H9 (cell line): ENCODE results near the gene PHLDA1. TPM values are rescaled to one million over a fixed set of nuclear protein-coding genes. Genes with fewer than 3 reads are reported as not detected.

Source experiments
- DNase-seq: peaks from one replicate; pipeline ENCODE4 v3.0.0-alpha.2; 2017
- H2AFZ ChIP-seq: one replicate; pipeline ENCODE4 v1.6.1; 2013; ENCODE audit warnings: mild to moderate bottlenecking, low read length, control low read depth, moderate library complexity
- H2AK5ac ChIP-seq: 2 replicates; pipeline ENCODE4 v1.6.1; 2013; ENCODE audit warnings: low read length, control low read depth, mixed read lengths; ENCODE audit not compliant: insufficient read length
- H2BK120ac ChIP-seq: one replicate; pipeline ENCODE4 v1.6.1; 2013; ENCODE audit warnings: low read depth, mild to moderate bottlenecking, low read length, control low read depth, inconsistent platforms; ENCODE audit not compliant: poor library complexity, severe bottlenecking
- H2BK12ac ChIP-seq: 2 replicates; pipeline ENCODE4 v1.6.1; 2013; ENCODE audit warnings: low read length, control low read depth, mixed read lengths, low read depth; ENCODE audit not compliant: insufficient read length
- H2BK15ac ChIP-seq: 2 replicates; pipeline ENCODE4 v1.6.1; 2013; ENCODE audit warnings: low read depth, low read length, control low read depth
- H2BK20ac ChIP-seq: one replicate; pipeline ENCODE4 v1.6.1; 2013; ENCODE audit warnings: low read depth, mild to moderate bottlenecking, low read length, control low read depth, inconsistent platforms; ENCODE audit not compliant: poor library complexity, severe bottlenecking
- H2BK5ac ChIP-seq: 2 replicates; pipeline ENCODE4 v1.6.1; 2013; ENCODE audit warnings: low read length, control low read depth, mixed read lengths; ENCODE audit not compliant: insufficient read length
- H3K14ac ChIP-seq: 2 replicates; pipeline ENCODE4 v1.6.1; 2013; ENCODE audit warnings: low read length, control low read depth; ENCODE audit not compliant: insufficient read depth
- H3K18ac ChIP-seq: 2 replicates; pipeline ENCODE4 v1.6.1; 2013; ENCODE audit warnings: low read depth, mild to moderate bottlenecking, mixed read lengths, low read length, control low read depth; ENCODE audit not compliant: insufficient read length
- H3K23ac ChIP-seq: 2 replicates; pipeline ENCODE4 v1.6.1; 2013; ENCODE audit warnings: low read length, control low read depth, mixed read lengths, low read depth; ENCODE audit not compliant: insufficient read length
- H3K23me2 ChIP-seq: 2 replicates; pipeline ENCODE4 v1.6.1; 2013; ENCODE audit warnings: low read depth, mild to moderate bottlenecking, mixed read lengths, low read length, control low read depth; ENCODE audit not compliant: insufficient read length, poor library complexity, severe bottlenecking
- H3K27ac ChIP-seq: 2 replicates; pipeline ENCODE4 v1.5.1; 2013; ENCODE audit warnings: low read length, control low read depth, mixed read lengths, low read depth; ENCODE audit not compliant: insufficient read length
- H3K27me3 ChIP-seq: 2 replicates; pipeline ENCODE4 v1.6.1; 2013; ENCODE audit warnings: low read length, control low read depth, inconsistent platforms; ENCODE audit not compliant: insufficient read depth
- H3K4ac ChIP-seq: 2 replicates; pipeline ENCODE4 v1.6.1; 2013; ENCODE audit warnings: low read depth, mild to moderate bottlenecking, control low read depth, inconsistent platforms, low read length, moderate library complexity
- H3K4me1 ChIP-seq: 2 replicates; pipeline ENCODE4 v1.6.1; 2013; ENCODE audit warnings: low read length, control low read depth, inconsistent platforms; ENCODE audit not compliant: insufficient read depth
- H3K4me2 ChIP-seq: 2 replicates; pipeline ENCODE4 v1.6.1; 2013; ENCODE audit warnings: low read length, control low read depth, mixed read lengths; ENCODE audit not compliant: insufficient read length, insufficient read depth
- H3K56ac ChIP-seq: 2 replicates; pipeline ENCODE4 v1.6.1; 2013; ENCODE audit warnings: low read depth, mild to moderate bottlenecking, mixed read lengths, low read length, control low read depth; ENCODE audit not compliant: insufficient read length
- H3K79me1 ChIP-seq: 2 replicates; pipeline ENCODE4 v1.6.1; 2013; ENCODE audit warnings: low read depth, mild to moderate bottlenecking, moderate library complexity, low read length, control low read depth, inconsistent platforms; ENCODE audit not compliant: insufficient read depth, poor library complexity, severe bottlenecking
- H3K79me2 ChIP-seq: 2 replicates; pipeline ENCODE4 v1.6.1; 2013; ENCODE audit warnings: low read length, control low read depth, inconsistent platforms; ENCODE audit not compliant: insufficient read depth
- H3K9ac ChIP-seq: 2 replicates; pipeline ENCODE4 v1.6.1; 2013; ENCODE audit warnings: low read length, control low read depth, mixed read lengths; ENCODE audit not compliant: insufficient read length; ENCODE audit errors: extremely low read depth
- H3K9me3 ChIP-seq: one replicate; pipeline ENCODE4 v1.6.1; 2013; ENCODE audit warnings: low read depth, low read length, inconsistent platforms; ENCODE audit not compliant: control insufficient read depth
- H3T11ph ChIP-seq: one replicate; pipeline ENCODE4 v1.6.1; 2013; ENCODE audit warnings: mild to moderate bottlenecking, low read length, control low read depth, inconsistent platforms
- H4K20me1 ChIP-seq: one replicate; pipeline ENCODE4 v1.6.1; 2013; ENCODE audit not compliant: control insufficient read depth, insufficient read length, insufficient read depth
- H4K5ac ChIP-seq: 2 replicates; pipeline ENCODE4 v1.6.1; 2013; ENCODE audit warnings: low read depth, mild to moderate bottlenecking, mixed read lengths, low read length, control low read depth; ENCODE audit not compliant: insufficient read length
- H4K8ac ChIP-seq: replicated peaks from 2 replicates; pipeline ENCODE4 v1.6.1; 2013; ENCODE audit warnings: low read length, control low read depth, mixed read lengths, low read depth; ENCODE audit not compliant: insufficient read length
- H4K91ac ChIP-seq: 2 replicates; pipeline ENCODE4 v1.6.1; 2013; ENCODE audit warnings: low read depth, mild to moderate bottlenecking, moderate library complexity, mixed read lengths, low read length, control low read depth; ENCODE audit not compliant: insufficient read length
- H3K27ac Mint-ChIP-seq, 3 experiments: 2 replicates in 2 of 3; 3 replicates in 1 of 3; pipeline ENCODE4 v1.8.0; 2020 to 2021; ENCODE audit warnings: mixed read lengths in 3 of 3, mild to moderate bottlenecking in 1 of 3, moderate library complexity in 1 of 3
- H3K27me3 Mint-ChIP-seq: 2 replicates; pipeline ENCODE4 v1.8.0; 2021; ENCODE audit warnings: low read depth, mild to moderate bottlenecking, moderate library complexity, mixed read lengths
- H3K36me3 Mint-ChIP-seq, 3 experiments: 2 replicates in 2 of 3; 3 replicates in 1 of 3; pipeline ENCODE4 v1.8.0; 2020 to 2021; ENCODE audit warnings: low read depth in 3 of 3, mixed read lengths in 3 of 3; ENCODE audit not compliant: insufficient read depth in 1 of 3
- H3K4me1 Mint-ChIP-seq, 2 experiments: 2 replicates each; pipeline ENCODE4 v1.8.0; 2020; ENCODE audit warnings: mixed read lengths in 2 of 2
- H3K4me3 Mint-ChIP-seq, 2 experiments: 2 replicates in 1 of 2; 3 replicates in 1 of 2; pipeline ENCODE4 v1.8.0; 2020 to 2021; ENCODE audit warnings: mild to moderate bottlenecking in 2 of 2, mixed read lengths in 2 of 2, moderate library complexity in 1 of 2
- H3K9me3 Mint-ChIP-seq, 2 experiments: 2 replicates in 1 of 2; 3 replicates in 1 of 2; pipeline ENCODE4 v1.8.0; 2020; ENCODE audit warnings: mild to moderate bottlenecking in 2 of 2, mixed read lengths in 2 of 2, moderate library complexity in 1 of 2
- WGBS: extraction: QIAGEN DNeasy Blood & Tissue Kit; methylation state at CpG from one replicate; pipeline ENCODE4 v1.1.7; 2013; ENCODE audit warnings: missing lambda C conversion rate, low lambda C conversion rate, mixed read lengths; ENCODE audit not compliant: insufficient read length; ENCODE audit errors: extremely low coverage; 5-methylcytosine and 5-hydroxymethylcytosine counted together
- total RNA-seq: library from RNA; stranded (reverse); gene quantifications from 2 replicates; pipeline ENCODE4 v1.2.1, GENCODE V29; 2021
- TF ChIP-seq, protein P1 (sequence below): fragments of 200-600 bp; sonication (generic); conservative IDR thresholded peaks from 3 replicates; pipeline ENCODE4 v1.8.0; 2021; ENCODE audit warnings: antibody characterized with exemption, mild to moderate bottlenecking

The PHLDA1 gene
- total RNA-seq, 1 experiment from 2014 or later: 106 TPM

DNA sequence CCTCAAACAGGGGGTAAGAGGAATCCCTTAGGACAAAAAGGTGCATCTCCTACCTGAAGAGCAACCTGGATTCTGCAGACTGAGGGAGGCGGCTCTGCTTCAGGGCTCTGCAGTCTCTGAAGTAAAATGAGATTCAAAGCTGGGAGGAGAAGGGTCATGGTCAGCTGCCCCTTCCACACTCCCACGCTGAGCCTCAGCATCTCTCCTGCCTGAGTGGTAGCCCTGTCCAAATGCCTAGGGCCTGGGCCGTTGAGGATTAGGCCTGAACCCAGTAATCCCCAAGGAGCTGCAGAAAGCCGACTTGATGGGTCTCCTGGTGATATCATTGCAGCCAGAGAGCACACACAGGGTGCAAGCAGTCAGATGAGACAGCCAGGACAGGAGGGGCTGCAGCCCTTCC, 18.9 kb downstream of the PHLDA1 start:
- Histone ChIP-seq H3K9me3 (no peaks in the 10 kb centered on the region), H3T11ph (no peak overlapping the region), H2AK5ac (no peak overlapping the region), H3K23ac (no peak overlapping the region), H3K27me3 (no peaks in the 10 kb centered on the region), H4K5ac (no peak overlapping the region), H2BK15ac (no peak overlapping the region), H3K18ac (no peak overlapping the region), H2BK12ac (no peak overlapping the region), H2BK5ac (no peak overlapping the region), H3K4ac (no peak overlapping the region), H3K14ac (no peak overlapping the region), H2AFZ (no peak overlapping the region), H2BK20ac (no peak overlapping the region), H3K79me1 (no peaks in the 10 kb centered on the region), H3K27ac (no peak overlapping the region), H3K56ac (no peak overlapping the region), H4K20me1 (no peaks in the 10 kb centered on the region), H3K9ac (no peak overlapping the region), H3K4me2 (no peak overlapping the region), H4K91ac (no peak overlapping the region), H3K23me2 (no peaks in the 10 kb centered on the region), H4K8ac (no peak overlapping the region), H3K4me1 (peaks cover 2% of the 10 kb centered on the region; the same call in 1 of the 2 replicates), H3K79me2 (no peaks in the 10 kb centered on the region), H2BK120ac (no peak overlapping the region)
- no peaks in the 10 kb centered on the region for H3K9me3 Mint-ChIP-seq
- DNase-seq: no peak
- no peaks in the 10 kb centered on the region for H3K36me3 Mint-ChIP-seq
- TF ChIP-seq, protein P1, sequence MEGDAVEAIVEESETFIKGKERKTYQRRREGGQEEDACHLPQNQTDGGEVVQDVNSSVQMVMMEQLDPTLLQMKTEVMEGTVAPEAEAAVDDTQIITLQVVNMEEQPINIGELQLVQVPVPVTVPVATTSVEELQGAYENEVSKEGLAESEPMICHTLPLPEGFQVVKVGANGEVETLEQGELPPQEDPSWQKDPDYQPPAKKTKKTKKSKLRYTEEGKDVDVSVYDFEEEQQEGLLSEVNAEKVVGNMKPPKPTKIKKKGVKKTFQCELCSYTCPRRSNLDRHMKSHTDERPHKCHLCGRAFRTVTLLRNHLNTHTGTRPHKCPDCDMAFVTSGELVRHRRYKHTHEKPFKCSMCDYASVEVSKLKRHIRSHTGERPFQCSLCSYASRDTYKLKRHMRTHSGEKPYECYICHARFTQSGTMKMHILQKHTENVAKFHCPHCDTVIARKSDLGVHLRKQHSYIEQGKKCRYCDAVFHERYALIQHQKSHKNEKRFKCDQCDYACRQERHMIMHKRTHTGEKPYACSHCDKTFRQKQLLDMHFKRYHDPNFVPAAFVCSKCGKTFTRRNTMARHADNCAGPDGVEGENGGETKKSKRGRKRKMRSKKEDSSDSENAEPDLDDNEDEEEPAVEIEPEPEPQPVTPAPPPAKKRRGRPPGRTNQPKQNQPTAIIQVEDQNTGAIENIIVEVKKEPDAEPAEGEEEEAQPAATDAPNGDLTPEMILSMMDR: no peak
- no peak overlapping the region for H3K4me3 Mint-ChIP-seq
- peaks cover 2% of the 10 kb centered on the region; the same call in 1 of the 2 replicates for H3K27me3 Mint-ChIP-seq
- H3K4me1 Mint-ChIP-seq: peaks cover 26 to 35% of the 10 kb centered on the region in 2 experiments
- H3K27ac Mint-ChIP-seq: no peak overlapping the region
- no CpG with 5 or more reads among the region's 4 CpGs for WGBS
